Stimulated activated CD8-positive, alpha-beta memory T cell treated with anti-CD3 and anti-CD28 coated beads, Interleukin-15, amount 100 ng/mL, for 1 hour (primary cell): ENCODE data around the gene CACNA1D.

Experiments
- DNase-seq: peaks from one replicate; pipeline ENCODE4 v3.0.0-alpha.2; 2020; ENCODE audit warnings: low read depth

The CACNA1D gene

DNA sequence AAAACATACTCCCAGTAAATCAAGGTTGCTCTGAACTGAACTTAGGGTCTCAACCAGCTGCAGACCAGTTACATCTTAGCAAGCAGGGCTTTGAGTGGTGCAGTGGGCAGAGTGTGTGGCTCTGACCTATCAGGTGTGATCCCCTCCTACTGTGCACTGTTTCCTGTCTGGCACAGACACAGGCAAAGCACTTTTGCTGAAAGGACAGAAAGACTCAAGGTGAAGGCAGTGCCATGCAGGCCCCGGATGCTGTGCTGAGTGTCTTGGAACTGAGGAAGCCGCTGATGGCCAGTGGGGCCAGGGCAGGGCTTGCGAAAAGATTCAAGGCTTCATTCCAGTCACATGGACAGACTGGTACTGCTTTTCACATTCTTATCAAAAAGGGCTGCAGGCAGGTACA lies 85.2 kb downstream of the CACNA1D start:
- DNase-seq = no peak

DNA sequence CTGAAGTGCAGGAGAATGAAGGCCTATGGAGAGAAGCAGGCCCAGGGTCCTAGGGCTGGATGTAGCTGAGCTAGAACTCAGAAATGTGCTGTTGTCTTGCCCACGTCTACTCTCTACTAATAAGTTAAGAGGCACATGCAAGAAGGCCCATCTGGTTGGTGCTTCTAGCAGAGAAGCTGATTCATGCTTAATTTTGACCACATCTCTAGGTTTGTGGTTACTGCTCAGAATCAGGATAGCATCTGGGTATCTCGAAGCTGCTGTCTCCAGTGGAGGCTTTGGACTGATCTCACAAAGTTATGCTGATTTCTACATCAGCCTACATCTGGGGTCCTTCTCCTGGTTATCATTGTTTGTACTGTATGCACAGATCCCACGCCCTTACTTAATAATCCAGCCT lies 87.3 kb downstream of the CACNA1D start:
- DNase-seq = no peak

DNA sequence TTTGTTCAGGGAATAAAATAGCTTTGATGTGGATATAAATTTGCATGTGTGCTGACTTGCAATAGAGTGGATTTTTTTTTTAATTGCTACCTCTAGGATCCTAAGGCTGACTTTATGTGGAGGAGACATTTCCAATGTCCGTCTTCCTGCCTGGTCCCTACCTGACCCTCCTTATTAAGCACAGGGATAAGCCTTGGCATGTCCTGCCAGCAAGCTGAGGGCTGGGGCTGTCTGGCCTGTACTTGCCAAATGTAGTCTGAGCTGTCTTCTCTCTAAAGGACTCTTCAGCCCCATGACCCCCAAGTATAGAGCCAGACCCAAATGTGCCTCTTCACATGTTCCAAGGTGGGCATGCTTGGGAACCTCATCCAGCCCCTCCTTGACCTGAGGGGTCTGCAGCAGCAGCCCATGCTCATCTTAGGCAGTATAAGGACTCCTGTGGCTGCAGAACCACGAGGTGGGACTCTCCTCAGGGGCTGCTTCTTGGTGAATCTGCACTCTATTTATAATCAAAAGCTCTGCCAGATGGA lies 88.8 kb downstream of the CACNA1D start:
- no peak for DNase-seq

GRCh38 chr3:53585049-53585448 lies 90.6 kb downstream of the CACNA1D start:
- DNase-seq = no peak

DNA sequence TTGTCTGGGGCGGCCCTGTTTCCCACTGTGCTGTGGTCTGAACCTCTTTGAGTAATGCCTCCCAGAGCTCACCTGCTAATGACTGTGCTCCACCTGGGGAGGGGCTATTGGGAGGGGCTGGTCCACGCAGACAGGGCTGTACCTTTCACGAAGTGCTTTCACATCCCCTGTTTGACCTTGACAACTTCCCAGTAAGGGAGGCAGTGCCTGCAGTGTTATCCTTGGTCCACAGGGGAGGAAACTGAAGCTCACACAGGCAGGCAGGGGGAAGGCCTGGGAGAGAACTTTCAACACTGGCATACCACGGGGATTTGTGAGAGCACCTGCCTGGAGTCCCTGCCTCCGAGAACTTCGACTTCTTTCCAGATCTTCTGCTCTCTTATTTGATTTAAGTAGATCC lies 91.2 kb downstream of the CACNA1D start:
- no peak for DNase-seq

- no peak for DNase-seq
Measured at GRCh38 chr3:53588122-53588521, 93.7 kb downstream of the CACNA1D start.

- DNase-seq = no peak
Measured at GRCh38 chr3:53589201-53589600, 94.8 kb downstream of the CACNA1D start.

DNA sequence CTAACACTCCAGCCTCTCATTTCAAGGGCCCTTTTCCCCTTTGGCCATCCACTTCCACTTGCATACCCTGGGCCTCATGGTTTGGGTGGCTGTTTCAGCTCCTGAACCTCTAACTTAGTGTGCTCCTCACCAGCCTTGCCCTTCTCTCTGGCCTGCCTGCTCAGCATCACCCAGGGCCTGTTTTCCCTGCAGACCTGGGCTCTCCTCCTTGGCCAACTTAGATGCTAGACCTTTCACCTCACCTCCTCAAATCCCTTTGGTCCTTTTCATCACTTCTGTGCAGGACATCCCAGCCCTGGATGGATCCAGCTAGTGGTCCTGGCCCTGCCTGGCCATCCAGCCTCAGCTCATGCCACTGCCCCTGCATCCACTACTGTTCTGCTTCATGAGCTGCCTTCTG lies 95.4 kb downstream of the CACNA1D start:
- DNase-seq = no peak

DNA sequence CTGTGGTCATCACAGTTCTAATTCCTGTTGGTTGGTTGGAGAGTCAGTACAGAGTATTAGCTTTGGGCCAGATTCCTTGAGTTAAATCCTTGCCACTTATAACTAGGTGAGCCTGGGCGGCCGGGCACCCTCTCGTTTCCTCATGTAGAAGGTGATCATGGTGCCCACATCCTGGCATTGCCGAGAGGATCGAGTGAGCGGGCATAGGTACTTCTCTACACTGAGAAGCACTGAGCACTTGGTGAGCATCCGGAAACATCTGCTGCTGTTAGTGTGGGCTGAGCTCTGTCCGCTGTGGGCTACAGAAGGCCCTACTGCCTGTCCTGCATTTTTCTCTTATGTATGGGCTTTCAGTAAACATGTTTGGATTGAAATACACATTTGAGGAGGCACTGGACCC lies 96.2 kb downstream of the CACNA1D start:
- no peak for DNase-seq

DNA sequence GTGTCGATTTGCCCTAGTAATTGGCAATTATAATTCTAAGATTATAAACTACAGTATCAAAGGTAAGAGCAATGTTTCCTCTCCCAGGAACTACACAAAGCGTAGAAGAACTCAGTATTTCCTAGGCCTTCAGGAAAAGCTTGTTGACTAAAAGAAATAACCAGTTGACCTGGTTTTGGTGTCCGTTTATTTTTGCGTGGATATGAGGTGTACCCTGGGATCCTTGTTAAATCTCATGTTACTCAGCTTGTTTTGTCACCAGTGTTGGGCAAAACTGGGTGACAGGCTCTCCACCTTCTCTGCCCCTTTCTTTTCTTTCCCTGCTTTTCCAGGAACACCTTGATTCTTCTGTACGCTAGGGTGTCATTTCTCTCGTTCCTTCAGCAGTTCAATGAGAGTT lies 97.2 kb downstream of the CACNA1D start:
- DNase-seq = no peak

- DNase-seq = no peak
Measured at GRCh38 chr3:53592862-53593261, 98.5 kb downstream of the CACNA1D start.

GRCh38 chr3:53593611-53594010 lies 99.2 kb downstream of the CACNA1D start:
- DNase-seq = no peak

DNA sequence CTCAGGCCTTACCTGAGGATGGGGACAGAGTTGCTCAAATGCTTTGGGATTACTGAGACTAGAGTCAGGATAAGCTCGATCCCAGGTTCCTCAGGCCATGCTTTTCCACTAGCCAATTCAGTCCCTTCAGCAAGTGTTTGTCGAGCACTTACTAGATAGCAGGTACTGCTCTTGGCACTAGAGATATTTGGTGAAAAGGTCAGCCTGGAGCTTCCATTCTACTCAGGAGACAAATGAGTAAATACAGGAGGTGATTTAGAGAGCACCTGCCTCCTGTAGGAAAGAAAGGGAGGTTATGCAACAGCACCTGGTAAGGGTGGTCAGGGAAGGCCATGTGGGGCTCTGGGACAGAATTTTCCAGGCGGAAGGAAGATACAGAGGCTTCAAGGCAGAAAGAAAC lies 99.9 kb downstream of the CACNA1D start:
- DNase-seq = no peak

- no peak for DNase-seq
Measured at GRCh38 chr3:53595660-53596059, 101.2 kb downstream of the CACNA1D start.

DNA sequence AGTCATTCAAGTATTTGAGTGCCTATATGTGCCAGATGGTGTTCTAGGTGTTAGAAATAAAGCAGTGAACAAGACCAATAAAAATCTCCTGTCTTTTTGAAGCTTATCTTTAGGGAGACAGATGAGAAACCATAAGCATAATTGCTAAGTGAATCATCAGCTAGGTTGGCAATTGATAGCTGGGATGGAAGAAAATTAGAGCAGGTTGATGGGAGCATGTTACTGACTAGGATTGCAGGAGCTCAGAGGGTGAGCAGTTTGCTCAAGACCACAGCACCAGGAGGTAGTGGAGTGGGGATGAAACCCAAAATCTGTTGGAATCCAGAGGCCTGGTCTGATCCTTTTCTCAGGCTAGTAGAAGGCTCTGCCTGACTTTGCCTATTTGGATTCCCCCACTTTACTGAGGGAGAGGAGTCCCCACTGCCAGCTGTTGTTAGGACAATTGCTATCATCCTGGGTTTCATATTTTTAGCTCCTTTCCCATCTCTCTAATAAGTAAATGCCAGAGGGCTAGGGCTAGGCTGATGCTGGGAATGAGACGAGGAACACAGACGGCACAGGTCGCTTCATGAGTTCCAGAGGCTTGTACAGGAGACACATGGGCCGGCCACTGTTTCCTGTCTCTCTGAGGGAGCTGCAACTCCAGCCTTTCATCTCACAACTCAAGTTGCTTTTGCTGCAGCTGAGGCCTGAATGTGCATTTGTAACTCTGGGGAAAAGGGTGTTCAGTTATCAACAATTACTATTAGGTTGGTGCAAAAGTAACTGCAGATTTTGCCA lies 102.9 kb downstream of the CACNA1D start:
- DNase-seq = no peak

- DNase-seq = no peak
Measured at GRCh38 chr3:53599771-53600170, 105.4 kb downstream of the CACNA1D start.

DNA sequence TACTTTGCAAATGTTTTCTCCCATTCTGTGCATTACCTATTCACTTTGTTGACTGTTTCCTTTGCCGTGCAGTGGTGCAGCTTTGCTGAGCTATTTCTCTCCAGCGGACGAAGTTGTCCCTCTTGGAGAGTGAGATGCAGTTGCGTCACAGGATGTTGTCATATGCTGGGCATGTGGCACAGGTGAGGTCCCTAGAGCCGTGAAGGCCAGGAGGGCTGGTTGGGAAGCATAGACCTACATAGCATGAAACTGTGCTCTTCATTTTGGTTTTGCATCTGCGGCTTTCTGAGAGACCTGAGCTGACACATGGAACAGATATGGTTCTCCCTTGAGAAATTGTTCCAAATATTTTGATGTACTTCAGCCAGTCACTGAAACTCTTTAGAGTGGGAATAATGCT lies 108.5 kb downstream of the CACNA1D start:
- DNase-seq = no peak

DNA sequence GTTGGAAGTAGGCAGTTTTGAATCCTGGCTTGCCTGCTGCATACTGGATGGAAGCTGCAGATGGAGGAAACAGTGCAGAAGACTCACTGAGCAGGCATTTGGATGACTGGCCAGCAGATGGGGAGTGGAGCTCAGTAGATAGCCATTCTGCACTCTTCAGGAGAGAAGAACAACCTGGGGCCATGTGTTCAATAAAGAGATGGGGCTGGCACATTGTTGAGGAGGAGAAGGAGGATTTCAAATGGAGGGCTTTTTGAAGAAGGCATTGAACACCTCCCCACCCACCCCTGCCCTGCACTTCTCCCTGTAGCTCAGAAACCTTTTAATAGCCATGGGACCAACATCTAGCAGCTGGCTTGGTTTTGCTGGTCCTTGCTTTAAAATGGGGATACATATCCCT lies 109.8 kb downstream of the CACNA1D start:
- no peak for DNase-seq

GRCh38 chr3:53606793-53607192 lies 112.4 kb downstream of the CACNA1D start:
- DNase-seq = no peak

GRCh38 chr3:53612508-53612907 lies 118.1 kb downstream of the CACNA1D start:
- no peak for DNase-seq

GRCh38 chr3:53613125-53613524 lies 118.7 kb downstream of the CACNA1D start:
- no peak for DNase-seq

GRCh38 chr3:53614307-53614706 lies 119.9 kb downstream of the CACNA1D start:
- DNase-seq = no peak

DNA sequence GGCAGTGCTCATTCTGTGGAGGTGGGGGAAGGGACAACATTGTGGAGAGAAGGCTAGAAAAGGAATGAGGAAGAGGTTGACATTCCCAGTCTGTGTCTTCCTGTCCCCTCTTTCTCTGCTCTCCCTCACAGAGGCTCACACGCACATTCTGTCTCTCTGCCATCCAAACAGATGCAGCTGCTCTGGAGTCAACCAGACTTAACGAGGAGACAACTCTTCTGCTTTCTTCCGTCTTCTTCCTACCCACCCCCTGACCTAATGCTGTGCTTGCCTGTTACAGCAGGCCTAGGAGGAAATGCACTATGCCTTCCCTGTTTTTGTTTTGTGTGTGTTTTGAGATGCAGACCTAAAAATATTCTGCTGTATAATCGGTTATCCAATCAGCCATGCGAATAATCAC lies 121.9 kb downstream of the CACNA1D start:
- DNase-seq = no peak
